Transverse colon (tissue), 4 donors: ENCODE measurements around the gene CASP12.

Experiments
- CTCF ChIP-seq, 5 experiments: fragments of 200-600 bp in 3 of 5; fragments of 450-650 bp in 2 of 5; sonication (generic) in 3 of 5; IDR thresholded peaks; 1 replicate in 2 of 5; 2 replicates in 3 of 5; pipeline ENCODE4 v1.5.1; 2016 to 2017; ENCODE audit warnings: antibody characterized with exemption in 5 of 5, inconsistent platforms in 3 of 5, mild to moderate bottlenecking in 2 of 5, moderate library complexity in 1 of 5
- POLR2A ChIP-seq: fragments of 450-650 bp; IDR thresholded peaks from one replicate; pipeline ENCODE4 v1.6.1; 2016; ENCODE audit warnings: antibody characterized with exemption, mild to moderate bottlenecking, moderate library complexity
- POLR2AphosphoS5 ChIP-seq, 3 donors: sonication (generic); formaldehyde crosslinking; IDR thresholded peaks; one replicate each; pipeline ENCODE4 v1.6.1; 2016; ENCODE audit warnings: antibody characterized with exemption in 3 of 3

DNA sequence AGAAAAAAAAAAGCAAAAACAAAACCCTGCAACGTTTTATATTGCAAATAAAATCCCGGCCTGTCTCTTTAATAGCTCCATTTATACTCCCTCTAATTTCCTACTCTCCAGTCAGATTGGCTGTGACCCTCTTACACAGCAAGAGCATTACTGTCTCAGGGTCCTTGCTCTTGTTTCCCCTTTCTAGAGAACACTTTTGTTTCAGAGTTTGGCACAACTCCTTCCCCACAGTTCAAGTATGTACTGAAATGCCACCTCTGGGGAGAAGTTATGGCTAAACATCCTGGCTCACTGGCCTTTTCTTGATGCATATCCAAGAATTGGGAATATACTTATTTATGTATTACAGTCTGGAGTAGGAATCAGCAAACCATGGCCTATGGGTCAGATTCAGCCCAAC lies 2.6 kb downstream of the CASP12 start:
- TF ChIP-seq CTCF (IDR thresholded peaks at IDR 0.05) (no peak), POLR2A (no peak), POLR2AphosphoS5 (IDR thresholded peaks at IDR 0.05) (no peak)
